ENCODE data around the gene TNFRSF1A.
"Not testable (repeated sequence)": the region's sequence is repeated elsewhere in the genome, so short reads cannot be mapped to it uniquely, and the experiment has no call there.

Gene TNFRSF1A

DNA sequence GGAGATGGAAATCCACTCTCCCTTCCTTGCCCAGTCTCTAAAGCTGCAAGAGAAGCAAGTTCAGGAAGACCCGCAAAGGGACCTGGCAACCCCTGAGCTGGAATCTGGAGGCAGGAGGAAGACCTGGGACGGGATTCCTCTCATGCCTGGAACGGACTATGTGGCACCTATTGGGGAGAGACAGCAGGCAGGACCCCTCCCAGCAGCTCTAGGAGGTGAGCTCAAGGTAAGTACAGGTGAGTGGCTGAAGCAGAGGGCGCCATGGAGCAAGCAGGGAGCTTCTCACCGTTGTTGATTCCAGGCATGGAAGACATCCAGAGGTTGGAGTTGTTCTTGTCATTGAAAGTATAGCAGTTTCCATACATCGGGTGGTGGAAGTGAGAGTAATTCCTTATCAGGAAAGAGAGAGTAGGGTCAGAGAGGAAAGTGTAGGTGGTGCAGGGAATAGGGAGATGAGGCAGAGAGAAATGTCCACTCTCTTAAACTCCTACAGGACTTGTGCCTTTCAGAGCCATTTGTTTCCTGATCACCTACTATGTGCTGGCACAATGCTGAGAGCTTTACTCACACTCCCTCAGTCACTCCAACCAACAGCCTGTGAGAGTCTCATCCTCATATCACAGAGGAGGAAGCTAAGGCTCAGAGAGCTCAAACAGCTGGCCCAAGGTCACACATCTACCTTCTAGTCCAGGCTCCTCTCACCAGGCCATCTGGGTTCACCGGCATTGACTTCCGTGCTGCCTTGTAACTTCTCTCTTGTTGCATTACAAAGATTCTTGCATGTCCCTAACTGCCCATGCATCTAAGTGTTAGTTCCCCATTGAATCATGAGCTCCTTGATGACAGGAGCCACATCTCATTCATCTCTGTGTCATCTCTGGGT lies 13.9 kb upstream of the TNFRSF1A start:
- DNase-seq: no peak

DNA sequence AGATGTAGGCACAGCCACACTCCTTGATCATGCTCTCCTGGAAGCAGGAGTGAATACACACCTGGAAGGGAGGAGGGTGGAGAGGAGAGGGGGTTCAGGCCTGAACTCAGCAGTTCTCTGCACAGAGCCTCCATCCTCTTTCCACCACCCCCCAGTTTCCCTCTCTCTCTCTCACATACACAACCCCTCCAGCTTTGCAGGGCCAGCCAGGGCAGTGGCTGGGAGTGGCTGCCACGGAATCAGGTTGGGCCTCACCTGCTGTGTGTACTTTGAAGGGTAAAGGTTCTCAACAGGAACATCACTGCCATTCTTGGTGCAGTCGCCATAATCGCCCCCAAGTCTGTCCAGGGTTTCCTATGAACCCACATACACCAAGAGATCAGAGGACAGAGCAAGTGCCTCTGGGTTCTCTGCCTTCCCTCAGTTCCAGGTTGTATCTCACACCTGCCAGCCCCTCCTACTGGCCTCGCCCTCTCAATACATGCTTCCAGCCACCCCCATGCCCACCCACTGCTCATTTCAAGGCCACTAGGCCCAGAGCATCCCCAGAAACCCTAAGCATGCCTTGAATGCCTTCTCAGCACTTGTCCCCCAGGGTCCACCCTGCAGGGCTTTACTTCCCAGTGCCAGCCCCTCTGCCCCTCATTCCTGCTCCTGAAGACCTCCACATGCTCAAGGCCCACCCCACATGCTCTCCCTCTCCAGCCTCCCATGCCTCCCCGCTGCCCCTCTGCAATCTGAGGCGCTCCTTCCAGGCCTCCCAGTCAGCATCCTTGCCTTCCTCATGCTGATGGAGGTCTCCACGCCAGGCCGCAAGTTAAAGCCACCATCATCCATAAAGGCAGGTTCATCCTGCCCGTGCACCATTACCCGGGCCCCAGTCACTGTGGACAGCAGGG lies 12.9 kb upstream of the TNFRSF1A start:
- no peak for DNase-seq

DNA sequence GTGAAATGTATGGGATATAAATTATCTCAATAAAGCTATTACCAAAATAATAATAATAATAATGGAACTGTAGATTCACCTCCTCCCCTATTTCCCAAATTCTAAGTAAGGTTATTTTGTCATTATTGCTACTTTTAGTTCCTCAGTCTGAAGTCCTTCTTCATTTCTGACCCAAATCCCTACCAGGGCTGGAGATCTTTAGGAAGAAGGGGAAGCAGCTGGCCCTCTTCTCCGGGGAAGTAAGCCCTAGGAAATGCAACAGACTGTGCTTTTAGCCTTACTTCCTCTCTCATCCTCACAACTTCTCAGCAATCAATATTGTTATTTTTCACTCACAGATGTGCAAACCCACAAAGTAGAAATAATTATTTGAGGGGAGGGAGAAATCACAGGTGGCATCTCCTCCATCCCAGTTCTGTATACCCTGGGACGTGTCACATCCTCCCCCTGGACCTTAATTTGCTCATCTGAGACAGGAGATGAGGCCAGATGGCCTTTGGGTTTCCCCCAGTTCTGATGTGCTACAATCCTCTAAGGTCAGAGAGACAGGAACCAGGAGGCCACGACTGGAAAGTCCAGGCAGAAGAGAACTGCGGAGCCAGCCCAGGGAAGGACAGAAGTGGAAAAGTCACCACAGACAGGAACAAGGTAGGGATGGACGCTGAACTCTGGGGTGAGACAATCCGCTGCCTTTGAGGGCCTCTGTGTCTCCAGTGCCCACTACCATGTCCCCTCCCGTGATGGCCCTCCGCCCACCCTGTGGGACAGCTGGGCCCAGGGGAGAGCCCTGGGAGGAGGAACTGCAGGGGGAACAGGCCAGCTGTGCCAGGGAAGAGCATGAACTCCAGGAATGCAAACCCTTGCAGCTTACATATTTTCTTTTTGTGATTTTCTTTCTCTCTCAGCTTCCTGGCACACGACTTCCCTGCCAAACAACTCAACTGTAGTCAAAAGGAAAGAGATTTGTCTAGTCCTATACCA lies 10.6 kb upstream of the TNFRSF1A start:
- no peak for DNase-seq

DNA sequence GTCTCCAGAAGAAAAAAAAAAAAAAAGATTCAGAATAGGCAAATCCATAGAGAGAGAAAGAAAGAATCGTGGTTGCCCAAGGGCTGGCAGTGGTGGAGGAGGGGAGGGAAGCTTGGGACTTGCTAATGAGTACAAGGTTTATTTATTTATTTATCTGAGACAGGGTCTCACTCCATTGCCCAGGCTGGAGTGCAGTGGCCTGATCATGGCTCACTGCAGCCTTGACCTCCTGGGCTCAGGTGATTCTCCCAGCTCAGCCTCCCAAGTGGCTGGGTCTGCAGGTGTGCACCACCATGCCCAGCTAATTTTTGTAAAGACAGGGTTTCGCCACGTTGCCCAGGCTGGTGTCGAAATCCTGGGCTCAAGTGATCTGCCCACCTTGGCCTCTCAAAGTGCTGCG lies 9.7 kb upstream of the TNFRSF1A start:
- no peak for DNase-seq

DNA sequence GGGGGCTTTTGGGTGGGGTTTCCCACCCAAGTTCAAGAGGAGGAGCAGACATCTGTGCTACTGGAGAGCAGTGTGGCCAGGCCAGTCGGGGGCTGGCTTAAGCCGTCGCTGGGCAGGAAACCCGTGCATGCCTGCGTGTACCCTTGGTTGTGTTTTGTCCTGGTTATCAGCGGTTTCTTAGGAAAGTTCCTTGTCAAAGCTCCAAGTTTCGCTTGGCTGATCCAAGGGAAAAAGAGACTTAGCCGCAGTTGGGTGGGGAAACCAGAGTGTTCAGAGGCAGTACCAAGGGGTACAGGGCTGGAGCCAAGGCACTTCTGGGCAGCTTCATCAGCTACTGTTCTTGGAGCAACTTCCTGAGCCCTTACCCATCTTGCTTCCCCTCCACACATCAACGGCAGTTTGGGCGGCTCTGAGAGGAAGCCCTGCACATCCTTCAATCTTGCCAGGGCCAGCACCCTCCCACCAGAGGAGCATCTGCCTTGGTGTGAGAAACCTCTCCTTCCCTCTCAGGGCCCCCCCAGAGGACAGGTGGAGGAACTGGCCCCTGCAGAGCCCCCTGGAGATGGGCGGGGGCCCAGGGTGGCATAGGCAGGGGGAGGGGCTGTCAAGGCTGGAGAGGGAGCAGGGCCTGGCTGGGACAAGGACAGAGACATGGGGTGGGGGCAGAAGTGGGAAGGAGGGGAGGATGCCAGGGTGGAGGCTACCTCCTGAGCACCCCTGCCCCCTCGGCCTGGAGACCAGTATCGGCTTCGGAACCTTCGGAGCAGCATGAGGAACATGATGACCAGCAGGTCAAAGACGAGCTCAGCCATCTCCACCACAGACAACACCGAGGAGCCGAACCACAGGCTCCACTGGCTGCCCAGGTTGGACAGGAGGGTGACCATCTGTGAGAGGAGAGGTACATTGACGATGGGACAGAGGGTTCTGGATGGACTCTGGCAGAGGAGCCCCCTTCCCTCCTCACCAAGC lies 5.8 kb upstream of the TNFRSF1A start:
- no peak for DNase-seq

DNA sequence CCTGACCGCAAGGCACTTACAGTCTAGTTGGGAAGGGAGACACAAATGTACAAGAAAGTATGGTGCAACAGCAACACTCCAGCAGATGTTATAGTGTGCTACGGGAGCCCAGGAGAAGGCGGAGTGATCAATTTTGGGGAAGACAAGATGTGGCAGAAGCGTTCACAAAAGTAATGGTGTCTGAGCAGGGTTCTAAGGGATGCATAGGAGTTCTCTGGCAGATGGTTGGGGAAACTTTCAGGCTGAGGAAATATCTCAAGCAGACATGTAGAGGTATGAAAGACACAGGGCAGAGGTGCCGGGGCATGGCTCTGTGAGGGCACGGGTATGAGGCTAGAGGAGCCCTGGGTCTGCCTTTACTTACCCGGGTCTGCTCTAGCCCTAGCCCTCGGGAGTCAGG lies 5.1 kb upstream of the TNFRSF1A start:
- DNase-seq: no peak

DNA sequence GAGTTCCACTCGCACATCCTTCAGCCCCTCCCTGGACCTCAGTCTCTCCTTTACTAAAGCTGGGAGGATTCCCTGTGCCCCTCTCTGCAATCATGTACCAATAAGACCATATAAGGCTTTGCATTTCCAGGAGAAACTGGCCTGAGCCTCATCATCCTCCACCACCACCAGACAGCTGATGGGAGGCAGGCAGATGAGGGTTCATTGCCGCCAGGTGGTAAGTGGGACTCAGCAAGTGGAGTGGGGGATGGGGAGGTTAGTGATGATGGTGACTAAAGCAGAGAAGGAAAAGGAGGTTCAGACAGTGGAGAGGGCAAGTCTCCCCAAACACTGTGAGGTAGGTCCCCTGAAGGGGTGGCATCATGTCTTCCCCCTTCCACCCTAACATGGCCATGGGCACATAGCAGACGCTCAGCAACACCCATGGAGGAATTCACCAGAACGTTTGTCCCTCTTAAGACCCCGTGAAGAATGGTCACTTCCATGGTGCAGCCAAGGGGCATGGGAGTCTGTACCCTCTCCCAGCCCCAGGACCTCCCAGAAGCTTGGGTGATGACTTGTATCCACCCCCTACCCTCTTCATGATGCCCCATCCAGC lies 4.5 kb upstream of the TNFRSF1A start:
- DNase-seq: no peak

DNA sequence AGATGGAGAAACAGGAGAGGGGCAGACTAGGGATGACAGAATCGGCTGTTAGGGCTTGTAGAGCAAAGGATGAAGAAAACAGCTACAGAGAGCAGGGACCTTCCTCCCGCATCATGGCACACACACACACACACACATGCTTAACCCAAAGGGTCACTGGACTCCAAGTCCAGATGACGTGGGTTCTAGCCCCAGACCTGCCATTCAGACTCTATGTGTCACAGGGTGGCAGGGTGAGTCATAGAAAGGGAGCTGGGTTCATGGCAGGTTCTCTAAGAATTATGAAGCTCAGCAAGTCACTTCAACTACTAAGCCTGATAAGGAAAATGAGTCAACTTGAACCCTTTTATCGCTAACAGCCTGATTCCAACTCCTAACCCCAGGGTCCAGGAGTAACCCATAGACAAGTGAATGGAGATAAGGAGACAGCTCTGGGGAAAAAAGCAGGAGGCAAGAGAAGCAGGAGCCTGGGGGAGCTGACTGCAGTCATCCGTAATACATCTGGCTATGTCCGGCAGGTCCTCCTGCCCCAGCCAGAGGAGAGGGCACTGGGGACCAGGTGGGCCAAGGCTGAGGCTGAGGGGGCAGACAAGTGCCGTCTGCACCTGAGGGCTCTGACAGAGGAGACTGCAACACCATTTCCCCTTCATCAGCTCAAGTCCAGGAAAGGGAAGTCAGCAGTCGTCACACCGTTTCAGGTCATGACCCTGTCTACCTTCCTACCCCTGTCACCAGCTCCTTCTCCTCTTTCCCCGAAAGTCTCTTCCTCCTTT lies 3.6 kb upstream of the TNFRSF1A start:
- no peak for DNase-seq

DNA sequence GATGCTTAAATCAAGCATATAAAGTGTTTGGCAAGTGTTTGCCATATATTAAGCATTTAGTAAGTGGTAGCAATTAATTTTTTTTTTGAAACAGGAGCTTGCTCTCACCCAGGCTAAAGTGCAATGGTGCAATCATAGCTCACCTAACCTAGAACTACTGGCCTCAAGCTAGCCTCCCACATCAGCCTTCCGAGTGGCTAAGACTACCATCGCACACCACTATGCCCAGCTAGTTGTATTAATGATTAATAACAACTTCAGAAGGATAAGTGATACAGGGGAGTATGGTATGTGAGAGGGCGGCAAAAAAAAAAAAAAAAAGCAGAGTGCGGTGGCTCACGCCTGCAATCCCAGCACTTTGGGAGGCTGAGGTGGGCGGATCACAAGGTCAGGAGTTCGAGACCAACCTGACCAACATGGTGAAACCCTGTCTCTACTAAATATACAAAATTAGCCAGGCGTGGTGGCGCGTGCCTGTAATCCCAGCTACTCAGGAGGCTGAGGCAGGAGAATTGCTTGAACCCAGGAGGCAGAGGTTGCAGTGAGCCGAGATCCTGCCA lies 2.3 kb upstream of the TNFRSF1A start:
- DNase-seq: not testable (repeated sequence)

DNA sequence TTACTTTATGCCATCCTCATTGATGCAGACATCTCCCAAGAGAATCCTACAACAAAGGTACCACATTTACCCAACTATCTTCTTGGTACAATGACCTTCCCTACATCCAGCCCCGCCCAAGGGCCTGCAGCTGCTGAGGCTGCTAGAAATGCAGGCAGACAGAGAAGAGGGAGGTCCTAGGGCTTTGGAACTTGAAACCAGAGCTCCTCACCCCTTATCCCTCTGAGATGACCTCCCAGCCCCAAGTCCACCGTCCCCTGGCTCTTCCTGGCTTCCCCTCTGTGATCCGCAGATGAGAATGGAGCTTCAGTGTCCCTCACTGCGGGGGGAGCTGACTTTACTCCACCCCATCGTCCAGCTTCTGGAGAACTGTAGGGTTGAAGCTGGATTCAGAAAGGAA lies 1.6 kb upstream of the TNFRSF1A start:
- DNase-seq: no peak

DNA sequence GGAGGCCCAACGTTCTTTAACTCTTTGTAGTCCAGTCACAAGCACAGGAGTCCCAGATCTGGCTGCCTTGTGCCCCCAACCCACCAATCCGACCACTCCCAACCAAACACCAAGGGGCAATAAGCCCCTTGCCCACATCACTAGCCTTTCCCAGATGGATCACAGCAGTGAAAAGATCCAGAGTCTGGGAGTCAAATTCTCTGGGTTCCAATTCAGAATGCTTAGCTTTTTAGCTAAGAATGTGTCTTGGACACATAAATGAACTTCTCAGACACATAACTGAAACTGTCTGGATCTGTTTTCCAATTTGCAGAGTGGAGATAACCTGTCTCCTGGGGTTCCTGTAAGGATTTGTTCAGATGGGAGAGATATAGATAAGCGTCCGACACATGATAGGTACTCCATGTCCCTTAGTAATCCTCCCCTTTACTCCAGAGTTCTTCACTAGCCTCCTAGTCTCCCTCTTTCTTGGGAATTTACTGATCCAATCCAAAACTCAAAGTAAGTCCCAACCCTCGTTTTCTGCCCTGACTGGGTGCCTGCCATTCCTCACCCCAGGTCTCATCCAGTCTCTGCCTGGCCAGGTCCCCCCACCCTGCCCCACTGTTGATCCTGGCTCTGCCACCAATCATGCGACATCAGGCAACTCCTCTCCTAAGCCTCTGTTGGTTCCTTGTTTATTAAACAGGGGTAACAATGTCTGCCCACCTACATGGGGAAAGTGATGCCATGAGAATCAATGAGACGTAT lies 439 bp upstream of the TNFRSF1A start:
- DNase-seq: no peak

DNA sequence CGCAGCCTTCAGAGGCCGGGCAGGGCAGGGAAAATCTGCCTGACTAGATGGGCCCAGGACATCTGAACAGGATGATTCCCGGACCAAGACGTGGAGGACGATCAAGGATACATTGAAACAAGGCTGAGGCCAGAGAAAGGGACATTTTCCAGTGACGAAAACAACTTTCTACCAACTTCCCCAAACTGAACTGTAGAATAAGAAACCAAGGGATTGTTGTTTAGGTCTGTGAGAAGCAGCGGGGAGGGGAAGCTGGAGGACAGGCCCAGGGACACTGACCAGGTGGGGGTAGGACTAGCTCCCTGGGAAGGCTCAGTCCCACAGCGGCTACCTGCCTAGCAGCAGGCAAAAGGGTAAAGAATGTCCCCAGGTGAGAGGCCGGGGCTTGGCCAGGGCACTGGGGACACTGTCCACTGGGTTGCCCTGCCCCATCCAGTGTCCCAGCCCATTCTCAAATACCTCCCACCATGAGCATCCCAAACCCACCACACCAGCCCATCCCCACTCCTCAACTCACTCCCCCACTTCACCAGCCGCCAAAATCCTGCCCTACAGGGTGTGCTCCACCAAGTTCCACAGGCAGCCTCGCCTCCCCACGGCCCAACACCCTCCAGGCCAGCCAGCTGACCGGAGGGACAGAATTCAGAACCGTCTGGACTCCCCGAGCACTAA lies 995 bp downstream of the TNFRSF1A start:
- DNase-seq: no peak

DNA sequence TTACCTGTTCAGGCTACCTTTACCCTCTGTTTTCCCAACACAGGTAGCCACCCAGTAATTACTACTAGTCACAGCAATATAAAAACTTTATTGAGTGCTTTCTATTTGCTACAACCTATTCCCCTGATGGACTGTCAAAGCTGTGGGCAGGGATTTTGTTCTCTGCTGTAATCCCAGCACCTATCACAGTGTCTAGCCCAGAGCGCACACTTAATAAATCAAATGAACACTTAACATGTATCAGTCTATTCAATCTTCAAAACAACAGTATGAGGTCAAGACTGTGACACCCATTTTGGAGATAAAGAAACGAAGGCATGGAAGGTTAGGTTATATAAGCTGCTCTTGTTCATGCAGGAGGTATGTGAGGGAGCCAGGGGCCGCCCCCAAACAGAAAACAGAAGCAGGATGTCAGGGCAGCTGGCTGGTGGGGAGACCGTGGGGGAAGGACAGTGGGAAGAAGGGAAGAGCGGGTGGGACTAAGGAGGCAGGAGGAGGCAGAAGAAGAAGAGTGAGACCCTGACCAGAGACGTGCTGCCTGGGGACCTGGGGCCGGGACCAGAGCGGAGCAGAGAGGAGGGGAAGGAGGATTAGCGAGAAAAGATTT lies 1.7 kb downstream of the TNFRSF1A start:
- DNase-seq: no peak

DNA sequence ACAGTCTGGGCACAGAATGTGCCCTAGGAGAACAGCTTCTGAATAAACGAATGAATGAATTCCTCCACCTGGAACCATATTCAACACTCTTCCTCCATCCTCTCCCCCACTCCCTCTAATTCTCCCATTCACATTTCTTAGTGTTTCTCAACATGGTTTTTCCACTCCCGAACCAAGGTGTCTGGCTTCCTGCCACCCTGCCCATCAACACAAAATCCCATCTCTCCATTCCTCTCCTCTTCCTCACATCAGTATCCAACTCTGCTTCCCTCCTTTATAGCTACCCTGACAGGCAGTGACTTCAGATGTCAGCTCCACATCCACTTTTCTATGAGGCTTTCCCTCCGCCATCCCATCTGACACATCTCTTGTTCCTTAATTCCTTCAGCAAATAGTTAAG lies 2.9 kb downstream of the TNFRSF1A start:
- DNase-seq: no peak

DNA sequence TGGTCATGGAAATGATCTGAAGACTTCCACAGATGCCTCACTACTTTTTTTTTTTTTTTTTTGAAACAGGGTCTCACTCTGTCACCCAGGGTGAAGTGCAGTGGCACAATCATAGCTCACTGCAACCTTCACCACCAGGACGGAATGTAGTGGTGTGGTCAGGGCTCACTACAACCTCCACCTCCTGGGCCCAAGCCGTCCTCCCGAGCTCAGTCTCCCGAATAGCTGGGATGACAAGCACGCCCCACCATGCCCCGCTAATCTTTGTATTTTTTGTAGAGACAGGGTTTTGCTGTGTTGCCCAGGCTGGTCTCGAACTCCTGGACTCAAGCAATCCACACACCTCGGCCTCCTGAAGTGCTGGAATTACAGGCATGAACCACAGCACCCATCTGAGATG lies 3.3 kb downstream of the TNFRSF1A start:
- DNase-seq: not testable (repeated sequence)

DNA sequence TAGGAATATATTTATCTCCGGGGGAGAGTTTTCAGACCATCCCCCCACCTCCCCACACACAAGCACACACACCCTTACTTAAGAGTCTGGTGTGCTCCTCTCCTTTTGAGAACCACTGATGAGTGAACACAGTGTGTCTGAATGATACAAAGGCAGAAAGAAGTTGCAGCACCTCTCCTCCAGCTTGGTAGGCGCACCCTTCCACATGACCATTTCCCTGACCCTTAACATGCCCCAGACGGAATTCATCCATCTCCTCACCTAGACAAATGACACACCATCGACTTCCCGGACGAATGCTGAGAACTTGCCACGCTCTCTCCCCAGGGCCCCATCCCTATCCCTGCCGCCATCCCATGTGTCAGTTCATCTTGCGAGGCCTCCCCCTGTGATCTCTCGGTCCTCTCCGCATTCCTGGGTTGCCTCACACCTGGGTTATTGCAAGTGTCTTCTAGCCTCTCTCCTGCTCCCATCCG lies 3.9 kb downstream of the TNFRSF1A start:
- no peak for DNase-seq

DNA sequence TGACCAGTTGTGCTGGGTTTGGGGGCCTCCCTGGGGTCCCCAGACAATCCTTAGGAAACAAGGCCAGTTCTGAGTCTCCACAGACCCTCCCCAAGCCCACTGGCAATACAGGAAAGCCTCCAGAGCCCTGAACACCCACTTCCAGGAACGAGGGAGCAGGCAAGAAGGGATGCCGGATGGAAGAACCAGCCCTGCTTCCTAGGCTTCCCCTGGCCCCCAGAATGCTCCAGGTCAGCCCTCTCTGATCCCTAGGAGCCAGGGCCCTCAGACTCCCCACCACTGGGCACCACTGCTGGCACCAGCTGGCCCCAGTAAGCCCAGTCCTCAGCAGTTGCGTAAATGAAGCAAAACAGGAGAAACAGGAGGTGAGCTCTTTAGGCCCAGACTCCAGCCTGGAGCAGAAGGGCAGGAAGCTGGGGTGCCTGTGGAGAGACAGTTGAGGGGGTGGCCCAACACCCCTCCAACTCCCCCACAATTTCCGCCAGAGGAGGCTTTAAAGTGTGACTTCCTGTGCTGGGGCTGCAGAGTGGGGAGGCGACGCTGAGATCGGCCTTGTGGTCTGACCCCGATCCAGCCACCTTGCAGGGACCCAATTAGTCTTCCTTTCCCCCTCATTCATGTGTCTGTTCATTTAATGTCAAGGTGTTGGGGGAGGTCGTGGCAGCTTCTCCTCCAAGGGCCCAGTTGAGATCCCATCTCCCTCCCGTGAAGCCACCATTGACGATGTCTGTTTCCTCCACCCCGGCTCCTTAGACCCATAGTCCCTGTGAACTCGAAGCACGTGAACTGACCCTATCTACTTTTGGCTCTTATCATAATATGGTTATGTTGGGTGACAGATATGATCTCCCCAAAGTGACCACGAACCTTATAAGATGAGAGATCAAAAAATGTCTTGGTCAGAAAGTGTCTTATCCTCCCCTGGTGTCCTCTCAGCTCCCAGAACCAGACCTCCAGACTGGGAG lies 4.7 kb downstream of the TNFRSF1A start:
- DNase-seq: no peak
